Endometrial microvascular endothelial cells (primary cell): Measurements from ENCODE around the gene DNLZ. TPM values are rescaled to one million over a fixed set of nuclear protein-coding genes. Genes with fewer than 3 reads are reported as not detected.
"Not testable (repeated sequence)": the region's sequence is repeated elsewhere in the genome, so short reads cannot be mapped to it uniquely, and the experiment has no call there.

Experiments
- in situ Hi-C: cut with HindIII; loops from 2 replicates; pipeline ENCODE4 v1.10.0; 2017; ENCODE audit warnings: low sequenced_read_pairs, low pct_unique_long_range_greater_than_20kb; ENCODE audit errors: inconsistent ontology term
- total RNA-seq: library from RNA; depleted of rRNA; stranded (reverse); fragments of >200 nt; gene quantifications from one replicate; pipeline ENCODE4 v1.2.3, GENCODE V29; 2015; ENCODE audit errors: inconsistent ontology term

Gene DNLZ
- 40.5 TPM for total RNA-seq

DNA sequence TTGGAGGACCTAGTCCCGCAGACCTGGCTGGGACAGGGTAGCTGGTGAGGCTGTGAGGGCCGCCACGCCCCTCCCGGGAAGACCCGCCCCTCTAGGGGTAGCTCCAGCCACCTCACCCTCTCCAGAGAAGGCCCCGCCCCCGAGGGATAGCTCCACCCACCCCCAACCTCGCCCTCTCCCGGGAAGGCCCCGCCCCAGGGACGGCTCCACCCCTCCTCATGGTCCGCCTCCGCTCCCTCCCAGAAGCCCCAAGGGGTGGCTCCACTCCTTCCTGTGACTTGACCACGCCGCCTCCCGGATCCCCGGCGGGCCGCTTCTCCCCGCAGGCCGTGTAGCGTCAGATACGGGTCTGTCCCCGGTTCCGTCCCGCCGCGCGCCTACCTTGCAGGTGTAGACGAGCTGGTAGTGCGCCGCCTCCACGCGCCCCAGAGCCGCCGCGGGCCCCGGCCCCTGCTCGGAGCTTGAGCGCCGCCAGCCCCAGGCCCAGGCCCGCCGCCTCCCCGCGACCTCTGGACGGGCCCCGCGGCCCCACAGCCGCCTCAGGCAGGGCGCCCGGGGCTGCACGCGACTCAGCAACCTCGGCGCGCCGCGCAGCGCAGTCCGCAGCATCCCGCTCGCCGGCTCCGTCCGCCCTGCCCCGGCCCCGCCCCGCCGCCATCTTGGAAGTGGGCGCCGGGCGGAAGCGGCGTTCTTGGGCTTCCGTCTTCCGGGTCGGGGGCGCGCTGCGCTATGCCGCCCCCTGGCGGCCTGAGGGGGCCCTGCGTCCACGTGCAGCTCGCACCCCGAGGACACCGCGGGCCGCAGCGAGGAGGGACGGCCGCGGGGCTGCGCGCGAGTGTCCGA is at the start of gene DNLZ:
DNLZ (minus strand) TSS at position 639 of the 843 bp plus-strand sequence; CDS start at position 609, 30 bp downstream.
- in situ Hi-C loops: no loop called here

DNA sequence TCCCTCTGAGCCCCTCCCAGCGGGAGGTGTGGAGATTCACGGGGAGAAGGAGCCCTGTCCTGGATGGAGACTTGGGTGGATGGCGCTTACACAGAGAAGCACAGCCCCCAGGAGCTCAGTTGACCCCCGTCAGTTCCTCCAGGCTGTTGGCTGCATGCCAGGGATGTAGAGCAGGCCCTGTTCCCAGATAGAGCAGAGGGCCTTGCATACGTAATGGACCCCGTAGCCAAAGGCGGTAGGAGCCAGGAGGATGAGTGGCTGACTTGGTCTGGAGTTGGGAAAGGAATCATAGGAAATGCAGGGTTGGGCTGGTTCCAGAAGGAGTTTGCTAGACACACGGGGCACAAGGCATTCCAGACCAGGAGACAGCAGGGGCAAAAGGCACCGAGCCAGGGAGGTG is 49.4 kb upstream of the DNLZ start:
- in situ Hi-C loops: no loop called here

DNA sequence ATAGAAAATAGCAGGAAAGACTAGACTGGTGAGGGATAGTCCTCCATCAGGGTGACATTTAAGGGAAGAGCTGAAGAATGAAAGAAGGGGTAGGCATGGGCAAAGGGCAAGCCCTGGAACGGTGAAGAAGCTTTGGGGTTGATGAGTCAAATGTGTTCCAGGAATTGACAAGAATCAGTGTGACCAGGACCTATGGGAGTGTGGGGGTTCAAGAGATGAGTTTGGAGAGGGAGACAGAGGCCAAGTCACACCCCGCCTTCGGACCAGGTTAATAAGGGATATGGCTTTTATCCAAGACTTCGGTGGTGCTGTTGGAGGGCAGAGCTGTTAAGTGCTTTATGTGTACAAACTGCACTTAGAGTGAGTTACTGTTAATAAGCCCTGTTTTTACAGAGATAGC is 47.8 kb upstream of the DNLZ start:
- in situ Hi-C loops: no loop called here

DNA sequence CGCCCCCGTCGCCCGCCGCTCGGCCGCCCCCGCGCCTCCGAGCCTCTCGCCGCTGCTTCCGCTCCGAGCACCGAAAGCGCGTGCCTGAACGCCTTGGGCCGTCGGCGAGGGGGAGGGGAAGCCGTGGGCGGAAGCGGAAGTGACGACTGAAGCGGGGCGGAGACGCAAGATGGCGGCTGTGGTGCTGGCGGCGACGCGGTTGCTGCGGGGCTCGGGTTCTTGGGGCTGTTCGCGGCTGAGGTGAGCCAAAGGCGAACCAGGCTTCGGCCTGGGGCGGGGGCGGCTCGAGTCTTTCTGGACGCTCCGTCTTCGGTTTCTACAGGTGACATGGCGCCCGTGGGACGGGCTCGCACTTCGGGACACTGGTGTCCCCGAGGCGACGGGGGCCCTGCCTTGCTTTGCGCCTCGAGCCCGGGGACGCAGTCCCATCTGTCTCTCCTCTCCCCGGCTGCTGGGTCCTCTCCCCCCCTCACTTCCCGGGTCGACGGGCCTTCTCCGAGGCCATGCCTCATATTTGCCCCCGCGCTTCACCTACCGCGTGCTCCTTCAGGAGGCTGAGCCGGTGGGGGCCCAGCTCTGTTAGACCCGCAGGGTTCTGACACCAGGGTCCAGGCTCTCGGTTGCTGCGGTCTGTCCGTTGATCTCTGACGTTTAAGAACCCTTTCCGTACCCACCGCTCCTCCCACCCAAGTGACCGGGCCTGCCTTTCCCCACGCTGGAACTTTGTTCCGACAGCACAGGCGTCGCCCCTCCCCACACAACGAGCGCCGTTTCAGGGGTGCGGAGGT is 47.1 kb upstream of the DNLZ start, which contains the start of the genes ENTR1 and PMPCA:
ENTR1 (minus strand) TSS at position 115 of the 788 bp plus-strand sequence. CDS start 217 bp downstream, outside the sequence.
PMPCA (plus strand) TSS at position 159 of the 788 bp plus-strand sequence; CDS start at position 170, 11 bp downstream.
- in situ Hi-C loops: no loop called here

DNA sequence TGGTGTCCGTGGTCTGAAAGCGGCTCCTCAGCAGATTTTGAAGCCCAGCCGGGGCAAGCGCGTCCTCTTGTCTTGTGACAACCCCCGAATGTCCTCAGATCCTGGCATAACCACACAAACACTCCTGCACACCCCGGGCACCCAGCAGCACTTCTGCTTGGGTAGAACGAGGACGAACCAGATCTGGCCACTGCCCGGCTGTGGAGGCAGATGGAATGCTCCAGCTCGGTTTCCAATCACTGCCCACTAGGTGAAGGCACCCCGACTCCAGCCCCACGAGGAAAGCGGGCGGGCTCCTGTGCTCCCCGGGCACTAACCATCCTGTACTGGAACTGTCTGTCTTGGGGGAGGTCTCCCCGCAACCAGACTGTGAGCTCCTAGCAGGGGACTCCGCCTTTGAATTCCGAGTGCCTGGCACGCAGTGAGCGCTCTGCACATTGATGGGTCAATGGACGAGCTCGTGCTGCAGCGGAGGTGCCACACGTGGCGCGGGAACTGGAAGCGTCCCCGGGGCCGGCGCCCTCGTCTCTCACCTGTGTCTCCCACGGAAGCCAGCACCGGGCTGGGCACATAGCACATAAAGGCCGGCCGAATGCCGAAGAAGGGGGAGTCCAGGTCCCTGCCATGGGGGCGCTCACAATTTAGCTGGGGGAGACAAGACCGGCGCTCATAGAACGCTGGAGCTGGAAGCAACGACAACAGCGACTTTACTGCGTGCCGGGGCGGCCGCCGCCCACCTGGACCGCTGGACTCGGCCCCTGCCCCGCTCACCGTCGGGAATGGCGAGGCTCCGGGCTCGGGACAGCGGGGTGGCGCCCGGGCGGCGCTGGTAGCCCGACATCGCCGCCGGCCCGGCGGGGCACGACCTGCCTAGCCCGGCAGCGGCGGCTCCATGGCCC is 46.3 kb upstream of the DNLZ start:
- in situ Hi-C loops: no loop called here

DNA sequence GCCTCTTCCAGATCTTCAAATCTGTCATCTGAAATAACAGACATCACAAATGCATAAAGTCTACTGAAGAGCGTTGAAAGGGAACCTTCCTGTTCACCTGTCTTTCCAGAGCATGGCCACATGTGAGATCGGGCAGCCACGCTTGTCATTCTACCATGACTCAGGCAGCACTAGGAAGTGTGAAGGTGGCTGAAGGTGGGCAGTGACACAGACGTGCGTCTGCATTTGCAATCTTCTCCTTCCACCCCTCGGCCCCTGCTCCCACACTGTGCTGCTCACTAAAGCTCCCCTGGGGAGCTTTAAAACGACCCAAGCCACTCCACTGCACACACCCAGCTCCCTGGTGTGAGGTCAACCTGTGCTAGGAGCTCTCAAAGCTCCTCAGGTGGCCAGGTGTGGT is 44.4 kb upstream of the DNLZ start:
- in situ Hi-C loops: no loop called here

DNA sequence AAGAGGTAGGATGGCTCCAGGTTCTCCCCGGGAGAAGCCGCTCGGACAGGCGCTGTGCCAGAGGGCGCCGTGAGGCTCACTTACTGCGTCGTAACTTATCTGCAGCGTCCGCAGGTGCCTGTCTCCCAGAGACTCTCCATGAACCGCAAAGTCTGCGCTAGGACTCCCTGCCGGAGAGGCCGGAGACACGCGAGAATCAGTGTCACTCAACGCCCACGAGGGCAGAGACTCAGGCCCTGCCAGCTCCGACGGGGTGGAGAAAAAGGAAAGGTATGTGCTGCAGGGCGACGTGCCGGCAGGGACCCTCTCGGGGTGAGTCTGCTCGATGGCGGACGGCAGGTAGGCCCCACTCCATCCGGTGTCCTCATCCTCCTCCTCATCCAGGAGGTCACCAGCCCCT is 43.5 kb upstream of the DNLZ start:
- in situ Hi-C loops: not testable (repeated sequence)

DNA sequence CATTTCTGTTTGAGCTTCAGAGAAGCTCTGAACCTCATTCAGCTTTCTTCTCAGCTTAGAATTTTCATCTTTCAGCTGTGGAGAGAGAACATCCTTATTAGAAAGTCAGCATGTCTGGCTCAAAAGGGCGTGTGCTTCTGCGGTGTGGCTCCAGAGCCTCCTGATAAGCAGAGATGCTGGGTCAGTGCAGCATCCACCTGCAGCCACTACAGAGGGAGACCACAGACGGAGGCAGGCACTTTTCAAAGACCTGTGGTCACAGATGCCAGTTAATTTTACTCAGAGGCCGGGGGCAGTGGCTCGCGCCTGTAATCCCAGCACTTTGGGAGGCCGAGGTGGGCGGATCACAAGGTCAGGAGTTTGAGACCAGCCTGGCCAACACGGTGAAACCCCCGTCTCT is 42.4 kb upstream of the DNLZ start:
- in situ Hi-C loops: not testable (repeated sequence)

DNA sequence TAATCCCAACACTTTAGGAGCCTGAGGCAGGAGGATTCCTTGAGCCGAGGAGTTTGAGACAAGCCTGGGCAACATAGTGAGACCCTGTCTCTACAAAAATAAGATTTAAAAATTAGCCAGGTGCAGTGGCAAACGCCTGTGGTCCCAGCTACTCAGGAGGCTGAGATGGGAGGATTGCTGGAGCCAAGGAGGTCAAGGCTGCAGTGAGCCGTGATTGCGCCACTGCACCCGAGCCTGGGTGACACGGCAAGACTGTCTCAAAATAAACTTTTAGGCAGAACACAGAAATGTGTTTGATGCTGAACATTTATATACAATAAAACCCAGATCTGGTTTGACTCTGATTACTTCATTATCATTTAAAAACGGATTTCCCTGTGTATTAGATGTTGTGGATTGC is 41.9 kb upstream of the DNLZ start:
- in situ Hi-C loops: no loop called here

DNA sequence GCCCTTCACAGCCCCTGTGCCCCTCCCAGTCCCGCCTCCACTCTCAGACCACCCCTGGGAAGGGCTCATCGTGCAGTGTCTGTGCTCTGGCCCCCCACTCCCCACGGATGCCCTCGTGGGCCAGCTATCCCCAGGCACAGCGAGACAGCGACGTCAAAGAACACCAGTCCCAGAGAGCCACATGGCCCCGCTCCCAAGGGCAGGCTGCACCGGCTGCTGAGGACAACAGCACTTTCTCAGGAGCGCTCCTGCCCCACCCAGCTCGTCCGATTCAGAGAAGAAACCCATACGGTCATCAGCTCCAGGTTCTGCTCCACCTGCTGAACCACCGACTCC is 41.2 kb upstream of the DNLZ start:
- in situ Hi-C loops: no loop called here

DNA sequence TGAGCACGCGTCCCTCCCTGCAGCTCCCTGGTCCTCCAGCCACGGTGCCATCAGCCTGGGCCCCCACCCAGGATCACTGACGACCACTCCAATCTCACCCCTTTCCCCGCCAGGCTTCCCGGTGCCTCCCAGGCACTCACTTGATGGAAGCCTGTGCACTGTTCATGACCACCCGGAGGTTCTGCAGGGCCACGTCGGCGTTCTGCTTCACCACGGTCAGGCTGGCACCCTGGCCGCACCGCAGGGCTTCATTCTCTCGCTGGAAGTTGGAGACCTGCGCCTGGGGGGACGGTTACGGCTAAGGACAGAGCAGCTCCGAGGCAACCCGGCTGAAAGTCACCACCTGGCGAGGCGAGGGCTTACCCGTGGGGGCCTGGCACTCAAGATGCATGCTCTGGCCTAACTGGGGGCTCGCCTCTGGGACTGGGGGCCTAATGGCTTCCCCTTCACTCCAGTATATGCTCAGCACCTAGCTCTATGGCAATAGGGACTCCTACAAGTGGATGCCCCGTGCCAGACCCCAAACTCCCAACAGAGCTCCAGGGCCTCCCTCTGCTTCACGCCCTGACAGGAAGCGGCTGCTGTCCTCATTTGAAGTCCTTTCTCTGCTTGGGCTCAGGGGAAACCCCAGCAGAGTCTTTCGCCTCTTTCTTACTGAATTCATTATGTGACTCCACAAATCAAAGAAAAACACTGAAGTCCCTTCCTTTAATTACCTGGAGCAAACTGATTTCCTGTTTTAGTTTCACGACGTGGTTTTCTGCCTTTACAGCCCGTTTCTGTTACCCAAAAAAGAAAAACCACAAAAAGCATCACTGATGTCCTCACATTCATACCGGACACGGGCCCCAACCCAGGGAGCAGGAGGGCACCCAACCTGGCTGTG is 40.6 kb upstream of the DNLZ start:
- in situ Hi-C loops: no loop called here

DNA sequence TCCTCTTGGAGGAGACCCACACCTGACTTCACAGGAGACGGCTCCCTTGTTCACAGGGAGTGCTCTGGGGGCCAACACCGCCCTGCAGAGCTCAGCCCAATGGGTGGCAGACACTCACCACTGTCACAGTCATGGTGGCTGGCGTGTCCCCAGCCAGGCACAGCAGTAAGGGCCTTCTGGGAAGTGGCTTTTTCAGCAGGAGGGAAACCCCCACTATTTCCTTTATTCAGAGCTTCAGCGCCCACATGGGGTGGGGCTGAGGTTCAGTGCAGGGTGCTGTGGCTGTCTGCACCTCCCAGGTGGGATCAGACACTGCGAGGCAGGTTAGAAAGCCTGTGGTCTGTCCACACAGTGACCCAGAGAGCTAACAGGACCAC is 40.0 kb upstream of the DNLZ start:
- in situ Hi-C loops: no loop called here

DNA sequence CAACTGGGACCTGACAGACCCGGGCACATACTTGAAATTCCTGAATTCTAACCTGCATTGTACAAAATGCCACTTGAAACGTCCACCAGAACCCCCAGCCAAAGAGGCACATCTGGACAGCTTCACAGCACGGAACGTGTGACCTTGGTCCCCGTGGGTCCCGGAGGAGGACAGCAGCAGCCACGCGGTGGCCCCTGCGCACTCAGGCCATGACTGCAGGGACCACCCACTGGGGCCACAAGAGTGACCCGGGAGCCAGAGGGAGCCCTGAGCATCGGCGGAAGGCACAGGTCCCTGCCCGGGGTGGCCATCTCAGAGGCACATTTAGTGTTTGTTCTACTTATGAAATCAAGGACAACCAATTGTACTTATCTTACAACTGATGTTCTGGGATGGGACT is 38.5 kb upstream of the DNLZ start:
- in situ Hi-C loops: no loop called here

DNA sequence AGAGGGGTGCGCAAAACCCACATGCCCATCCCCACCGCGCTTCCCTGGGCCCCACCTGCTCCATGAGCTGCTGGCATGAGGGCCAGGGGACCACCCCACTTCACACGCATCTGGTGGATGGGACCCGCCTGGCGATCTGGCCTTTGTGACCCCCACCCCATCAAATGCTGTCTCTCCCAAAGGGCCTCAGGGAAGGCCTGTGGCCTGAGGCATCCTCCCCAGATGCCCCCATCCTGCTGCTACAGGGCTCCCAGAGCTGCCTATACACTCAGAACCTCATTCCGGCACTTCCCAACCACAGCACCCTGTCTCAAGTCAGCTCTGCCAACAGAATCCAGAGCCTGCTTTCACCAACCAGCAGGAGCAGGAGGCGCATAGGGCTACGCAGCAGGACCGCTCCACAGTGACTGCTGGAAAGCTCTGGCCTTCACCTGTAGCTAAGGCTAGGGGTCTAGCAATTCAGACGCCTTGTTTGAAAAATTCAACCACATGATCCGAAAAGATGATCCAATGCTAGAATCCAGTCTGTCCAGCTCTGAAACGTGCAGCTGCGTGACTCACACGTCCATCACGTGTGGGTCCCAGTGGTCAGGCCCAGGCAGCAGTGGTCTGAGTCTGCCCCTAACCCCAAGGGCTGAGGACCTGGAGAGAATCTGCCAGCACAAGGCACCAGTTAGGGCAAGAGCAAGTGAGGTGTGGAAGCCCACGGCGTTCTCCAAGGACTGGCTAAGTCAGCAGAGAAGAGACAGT is 37.8 kb upstream of the DNLZ start:
- in situ Hi-C loops: no loop called here

DNA sequence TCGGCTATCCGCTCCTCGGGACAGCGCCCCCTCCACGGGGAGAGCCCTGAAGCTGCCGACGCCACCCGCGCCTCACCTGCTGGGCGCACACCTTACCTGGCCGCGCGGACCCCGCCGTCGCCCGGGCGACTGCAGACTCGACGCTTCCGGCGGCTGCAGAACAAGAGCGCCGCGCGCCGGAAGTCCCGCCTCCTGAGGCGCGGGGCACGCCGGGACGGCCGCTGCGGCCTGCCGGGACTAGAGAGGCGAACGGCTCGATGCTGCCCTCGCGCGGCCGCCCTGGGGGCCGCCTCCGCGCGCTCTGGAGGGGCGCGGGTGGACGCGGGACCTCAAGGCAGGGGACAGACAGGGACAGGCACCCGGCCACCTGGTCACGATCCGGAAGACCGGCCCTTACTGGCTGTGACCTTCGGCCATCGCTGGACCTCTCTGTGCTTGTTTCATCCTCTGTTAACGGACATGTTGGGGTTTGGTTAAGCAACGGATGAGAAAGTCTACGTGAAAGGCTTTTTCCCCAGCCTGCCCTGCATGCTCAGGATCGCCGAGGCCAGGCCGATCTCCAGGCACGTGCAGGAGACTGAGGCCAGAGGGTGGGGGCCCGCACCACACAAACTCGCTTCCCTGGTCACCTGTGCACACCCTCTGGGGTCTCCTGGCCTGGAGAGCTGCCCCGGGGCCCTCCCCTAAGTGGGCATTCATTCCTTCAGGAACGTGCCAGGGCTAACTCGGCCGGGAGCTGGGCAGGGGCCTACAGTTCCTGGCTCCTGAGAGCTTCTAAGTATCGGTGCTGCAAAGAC is 36.7 kb upstream of the DNLZ start, which contains the start of gene SNAPC4:
SNAPC4 (minus strand) TSS at position 133 of the 797 bp plus-strand sequence. CDS start 1,742 bp downstream, outside the sequence.
- in situ Hi-C loops: no loop called here

DNA sequence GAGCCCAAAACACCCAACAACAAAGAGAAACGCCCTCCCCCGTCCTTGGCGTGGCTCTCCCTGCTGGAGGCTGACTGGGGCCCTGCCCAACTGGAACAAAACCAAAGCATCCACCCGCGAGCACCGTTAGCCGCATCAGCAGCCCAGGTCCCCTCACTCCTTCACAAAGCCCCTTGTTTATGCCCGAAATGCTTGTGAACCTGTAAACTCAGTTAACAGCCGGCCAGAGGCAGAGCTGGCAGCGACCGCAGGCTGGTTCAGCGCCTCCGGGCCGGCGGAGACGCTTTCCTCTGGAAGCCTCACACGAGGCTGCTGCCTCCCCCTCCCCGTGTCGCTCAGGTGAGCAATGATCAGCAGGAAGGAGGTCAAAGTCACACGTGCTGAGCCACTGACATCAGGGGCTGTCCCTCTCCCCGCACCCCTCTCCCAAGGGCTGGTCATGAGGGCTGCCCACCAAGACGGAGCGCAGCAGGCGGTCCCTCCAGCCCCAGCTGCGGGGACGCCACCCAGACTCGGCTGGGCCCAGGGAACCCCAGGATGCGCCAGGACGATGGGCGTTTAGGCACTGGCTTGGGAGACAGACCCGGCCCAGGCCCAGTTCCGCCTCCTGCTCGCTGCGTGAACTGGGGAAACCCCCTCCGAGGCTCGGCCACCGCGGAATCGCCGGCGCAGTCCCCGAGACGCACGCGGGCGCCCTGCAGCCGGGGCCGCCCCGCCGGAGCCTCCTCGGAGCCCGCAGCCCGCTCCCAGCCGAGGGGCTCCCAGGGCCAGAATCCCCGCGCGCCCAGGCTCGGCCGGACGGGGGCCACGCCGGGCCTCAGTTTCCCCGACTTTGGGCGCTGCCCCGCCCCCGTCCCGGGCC is 35.9 kb upstream of the DNLZ start:
- in situ Hi-C loops: no loop called here
